Coronary artery (tissue), 2 donors: ENCODE results near the gene LRIT1.

Source experiments
- DNase-seq: peaks from one replicate; pipeline ENCODE4 v3.0.0-alpha.2; 2017; ENCODE audit warnings: low spot score
- H3K27ac ChIP-seq, 2 donors: fragments of 200-600 bp; sonication (generic); one replicate each; pipeline ENCODE4 v1.5.1; 2016 to 2019
- H3K4me3 ChIP-seq: fragments of 200-600 bp; sonication (generic); 2 replicates; pipeline ENCODE4 v1.5.1; 2016; ENCODE audit warnings: mild to moderate bottlenecking, moderate library complexity
- CTCF ChIP-seq: fragments of 200-600 bp; sonication (generic); IDR thresholded peaks from one replicate; pipeline ENCODE4 v1.5.1; 2019; ENCODE audit warnings: antibody characterized with exemption

Gene LRIT1

GRCh38 chr10:84247496-84247895 is 6.2 kb upstream of the LRIT1 start:
- H3K27ac ChIP-seq: no peak overlapping the region
- no peak for TF ChIP-seq CTCF
- no peak for DNase-seq
- H3K4me3 ChIP-seq: no peak overlapping the region

- peak; percentile 64 for DNase-seq
- Histone ChIP-seq H3K27ac (peak within 1 kb of the TSS in 1 of 2 donors; percentile 4), H3K4me3 (no peak within 1 kb of the TSS)
- no peak for TF ChIP-seq CTCF
Measured at GRCh38 chr10:84244651-84245270, 3.4 kb upstream of the LRIT1 start, which contains the start of gene RGR. Gene RGR, plus strand, starts transcription at chr10:84245053. Its CDS starts 38 bp downstream, at chr10:84245091.

GRCh38 chr10:84243759-84244158 is 2.4 kb upstream of the LRIT1 start:
- no peak overlapping the region for H3K27ac ChIP-seq
- TF ChIP-seq CTCF: no peak
- no peak overlapping the region for H3K4me3 ChIP-seq
- no peak for DNase-seq

GRCh38 chr10:84238909-84239308 is 2.4 kb downstream of the LRIT1 start:
- H3K27ac ChIP-seq: no peak overlapping the region
- DNase-seq: no peak
- no peak overlapping the region for H3K4me3 ChIP-seq
- TF ChIP-seq CTCF: no peak

GRCh38 chr10:84237199-84238051 is 3.9 kb downstream of the LRIT1 start:
- Histone ChIP-seq H3K4me3 (no peak overlapping the region), H3K27ac (no peak overlapping the region)
- peak; percentile 46 for DNase-seq
- TF ChIP-seq CTCF: no peak

GRCh38 chr10:84236807-84237198 is 4.5 kb downstream of the LRIT1 start:
- TF ChIP-seq CTCF: no peak
- Histone ChIP-seq H3K4me3 (no peak overlapping the region), H3K27ac (no peak overlapping the region)
- DNase-seq: peak; percentile 17

GRCh38 chr10:84235096-84235495 is 6.2 kb downstream of the LRIT1 start:
- DNase-seq: peak; percentile 3
- H3K27ac ChIP-seq: no peak overlapping the region
- TF ChIP-seq CTCF: no peak
- H3K4me3 ChIP-seq: no peak overlapping the region
